H7 (cell line): Measurements from ENCODE around the gene ZNF777. TPM values are rescaled to one million over a fixed set of nuclear protein-coding genes. Genes with fewer than 3 reads are reported as not detected.
A peak's percentile ranks its signal among the peaks of the same experiment; 100 is the strongest.
"Not testable (repeated sequence)": the region's sequence is repeated elsewhere in the genome, so short reads cannot be mapped to it uniquely, and the experiment has no call there.

Source experiments
- DNase-seq: peaks from one replicate; pipeline ENCODE4 v3.0.0; 2012
- H3K27me3 ChIP-seq: 2 replicates; pipeline ENCODE4 v1.6.0; 2011; ENCODE audit warnings: mild to moderate bottlenecking, low read length; ENCODE audit not compliant: control insufficient read depth, insufficient read depth
- H3K36me3 ChIP-seq: replicated peaks from 2 replicates; pipeline ENCODE4 v1.5.1; 2011; ENCODE audit warnings: low read length; ENCODE audit not compliant: control insufficient read depth, insufficient read depth
- H3K4me3 ChIP-seq: 2 replicates; pipeline ENCODE4 v1.5.1; 2011; ENCODE audit warnings: low read depth, mild to moderate bottlenecking, control low read depth, low read length, moderate library complexity; ENCODE audit not compliant: insufficient read depth
- total RNA-seq: library from RNA; depleted of rRNA; stranded (reverse); fragments of >200 nt; shearing (Covaris generic); gene quantifications from 2 replicates; pipeline ENCODE4 v1.2.3, GENCODE V29; 2014; rRNA removed

The ZNF777 gene
- total RNA-seq = 9.0 and 12.1 TPM in 2 replicates

DNA sequence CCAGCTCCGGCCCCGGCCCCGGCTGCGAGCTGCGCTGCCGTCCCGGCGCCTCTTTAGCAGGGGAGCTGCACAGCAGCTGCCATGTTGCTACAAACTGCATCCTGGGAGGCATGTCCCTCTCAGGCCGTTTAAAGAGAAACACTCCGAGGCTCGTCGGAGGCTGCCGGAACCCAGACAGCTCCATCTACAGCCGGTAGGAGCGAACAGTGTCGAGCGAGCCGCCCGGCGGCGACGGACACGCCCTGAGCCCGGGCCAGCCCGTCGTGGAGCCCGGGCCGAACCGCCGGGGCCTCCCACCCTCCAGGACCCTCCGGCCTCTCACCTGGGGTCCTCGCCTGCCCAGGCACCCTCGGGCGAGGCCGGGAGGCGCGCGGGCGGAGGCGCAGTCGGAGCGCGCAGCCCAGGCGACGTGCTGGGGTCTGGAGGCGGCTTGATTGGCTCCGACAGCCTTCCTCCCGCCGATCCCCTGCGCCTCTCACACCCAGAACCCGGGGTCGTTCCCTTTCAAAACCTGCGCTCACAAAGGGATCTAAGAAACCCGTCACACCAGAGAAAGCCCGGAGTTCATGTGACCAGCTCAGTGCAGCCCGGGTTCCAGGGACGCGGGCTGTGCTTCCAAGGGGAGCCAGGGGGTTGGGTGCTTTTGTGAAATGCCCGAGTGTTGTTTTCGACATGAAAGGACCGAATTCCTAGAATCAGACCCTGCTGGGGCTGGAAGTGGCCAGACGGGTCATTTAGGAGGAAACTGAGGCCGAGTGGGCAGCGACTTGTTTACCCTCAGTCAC lies at the start of gene ZNF777:
Gene ZNF777, minus strand, starts transcription at position 570 of the 785 bp plus-strand sequence. CDS start 5,040 bp downstream, outside the sequence.
- Histone ChIP-seq H3K36me3 (no peaks in the 10 kb centered on the region), H3K27me3 (peaks cover 22% of the 10 kb centered on the region), H3K4me3 (peak within 1 kb of the TSS; percentile 65)
- DNase-seq = peak; percentile 90

GRCh38 chr7:149510248-149510647 lies 49.4 kb upstream of the ZNF777 start:
- Histone ChIP-seq H3K36me3 (no peaks in the 10 kb centered on the region), H3K4me3 (no peak overlapping the region), H3K27me3 (no peaks in the 10 kb centered on the region)
- DNase-seq = no peak

GRCh38 chr7:149509774-149510173 lies 48.9 kb upstream of the ZNF777 start:
- no peak for DNase-seq
- Histone ChIP-seq H3K36me3 (no peaks in the 10 kb centered on the region), H3K4me3 (no peak overlapping the region), H3K27me3 (no peaks in the 10 kb centered on the region)

DNA sequence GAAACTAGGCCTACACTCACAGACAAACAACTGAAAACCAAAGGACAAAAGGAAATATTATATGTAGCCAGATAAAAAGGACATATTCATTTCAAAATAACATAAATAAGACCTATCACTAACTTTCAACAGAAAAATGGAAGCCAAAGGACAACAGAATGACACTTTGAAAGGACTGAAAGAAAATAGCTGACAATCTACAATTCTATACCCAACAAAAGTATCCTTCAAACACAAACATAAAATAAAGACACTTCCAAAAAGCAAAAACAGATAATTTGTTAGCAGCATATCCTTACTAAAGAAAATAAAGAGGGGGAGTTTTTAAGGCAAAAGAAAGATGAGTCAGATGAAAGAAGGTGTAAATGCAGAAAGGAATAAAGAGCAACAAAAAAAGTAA lies 44.7 kb upstream of the ZNF777 start:
- Histone ChIP-seq H3K4me3 (no peak overlapping the region), H3K36me3 (no peaks in the 10 kb centered on the region), H3K27me3 (no peaks in the 10 kb centered on the region)
- DNase-seq = no peak

GRCh38 chr7:149501651-149502050 lies 40.8 kb upstream of the ZNF777 start:
- DNase-seq = no peak
- no peaks in the 10 kb centered on the region for H3K36me3 ChIP-seq
- H3K27me3 ChIP-seq = peaks cover 4% of the 10 kb centered on the region; the same call in 1 of the 2 replicates
- H3K4me3 ChIP-seq = no peak overlapping the region

DNA sequence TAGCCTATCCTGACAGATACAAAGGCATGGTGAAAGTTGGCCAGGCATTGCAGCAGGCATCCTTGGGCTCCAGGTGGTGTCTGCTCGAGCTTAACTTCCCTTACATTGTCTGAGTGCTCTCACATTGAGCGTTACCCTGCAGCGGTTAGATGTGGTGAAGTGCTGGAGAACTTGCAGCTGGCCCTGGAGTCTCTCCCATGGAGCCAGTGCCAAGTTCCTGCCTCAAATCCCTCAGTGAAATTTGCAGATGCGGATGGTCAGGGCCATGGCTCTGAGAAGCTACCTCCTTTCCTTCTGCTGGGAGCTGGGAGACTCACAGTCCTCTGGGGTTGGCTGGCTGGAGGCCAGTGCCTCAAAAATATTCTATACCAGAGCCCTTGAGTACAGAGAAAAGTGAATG lies 40.0 kb upstream of the ZNF777 start:
- H3K36me3 ChIP-seq = no peaks in the 10 kb centered on the region
- DNase-seq = no peak
- no peak overlapping the region for H3K4me3 ChIP-seq
- peaks cover 4% of the 10 kb centered on the region; the same call in 1 of the 2 replicates for H3K27me3 ChIP-seq

- no peak overlapping the region for H3K4me3 ChIP-seq
- DNase-seq = no peak
- no peaks in the 10 kb centered on the region for H3K36me3 ChIP-seq
- H3K27me3 ChIP-seq = peaks cover 4% of the 10 kb centered on the region; the same call in 1 of the 2 replicates
Measured at GRCh38 chr7:149500201-149500600, 39.3 kb upstream of the ZNF777 start.

DNA sequence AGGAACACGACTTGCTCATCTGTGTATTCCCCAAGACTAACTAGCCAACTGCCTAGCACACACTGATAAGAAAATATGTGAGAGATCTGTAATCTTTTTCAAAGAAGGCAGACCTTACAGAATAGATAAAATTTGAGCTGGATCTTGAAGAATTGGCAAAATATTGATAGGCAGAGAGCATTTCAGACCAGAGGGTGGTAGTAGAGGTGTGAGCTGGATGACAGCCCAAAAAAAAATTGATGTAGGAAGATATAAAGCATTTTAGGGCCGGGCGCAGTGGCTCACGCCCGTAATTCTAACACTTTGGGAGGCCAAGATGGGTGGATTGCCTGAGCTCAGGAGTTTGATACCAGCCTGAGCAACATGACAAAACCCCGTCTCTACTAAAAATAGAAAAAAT lies 37.9 kb upstream of the ZNF777 start:
- peaks cover 4% of the 10 kb centered on the region; the same call in 1 of the 2 replicates for H3K27me3 ChIP-seq
- H3K36me3 ChIP-seq = peaks cover 1% of the 10 kb centered on the region; the same call in 1 of the 2 replicates
- no peak overlapping the region for H3K4me3 ChIP-seq
- no peak for DNase-seq

GRCh38 chr7:149497467-149498261 lies 36.8 kb upstream of the ZNF777 start, which contains the start of gene ZNF746:
Gene ZNF746 (minus strand): TSS chr7:149497809. CDS start chr7:149497536, 273 bp downstream.
- Histone ChIP-seq H3K4me3 (peak within 1 kb of the TSS; percentile 56), H3K27me3 (peaks cover 4% of the 10 kb centered on the region; the same call in 1 of the 2 replicates), H3K36me3 (peaks cover 7% of the 10 kb centered on the region)
- DNase-seq = peak; percentile 96

DNA sequence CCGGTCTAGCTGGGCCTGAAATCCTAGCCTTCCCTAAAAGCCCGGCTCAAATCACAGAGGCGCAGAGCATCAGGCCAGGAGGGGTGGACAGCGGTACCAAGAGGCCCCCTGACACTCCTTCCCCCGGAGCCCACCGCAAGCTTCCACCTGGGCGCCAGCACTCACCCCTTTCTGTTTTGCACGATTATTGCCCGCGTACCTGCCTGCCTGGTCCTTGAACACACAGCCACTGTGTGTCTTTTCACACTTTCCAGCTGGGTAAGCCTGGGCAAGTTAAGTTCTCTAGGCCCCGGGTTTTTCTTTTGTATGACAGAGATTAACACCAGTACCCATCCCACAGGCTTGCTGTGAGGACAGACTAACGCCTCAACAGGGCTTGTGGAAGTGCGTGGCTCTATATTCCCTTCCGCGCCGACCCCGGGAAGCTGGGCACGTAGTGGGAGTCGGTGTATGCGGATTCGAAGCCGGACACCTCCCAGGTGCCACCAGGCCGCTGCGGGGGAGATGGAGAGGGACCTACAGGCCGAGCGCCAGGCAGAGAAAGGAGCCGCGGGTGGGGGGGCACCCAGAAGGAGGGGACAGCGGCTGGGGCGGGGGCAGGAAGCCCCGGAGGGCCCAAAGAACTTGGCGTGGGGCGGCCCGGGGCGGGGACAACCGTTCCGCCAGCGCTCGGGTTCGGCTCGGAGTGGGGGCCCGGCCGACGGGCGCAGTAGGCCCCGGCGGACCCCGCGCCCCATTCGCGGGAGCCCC lies 36.0 kb upstream of the ZNF777 start:
- peaks cover 4% of the 10 kb centered on the region; the same call in 1 of the 2 replicates for H3K27me3 ChIP-seq
- peak; percentile 73 for DNase-seq
- H3K36me3 ChIP-seq = peaks cover 12% of the 10 kb centered on the region

GRCh38 chr7:149495785-149496641 lies 35.2 kb upstream of the ZNF777 start:
- DNase-seq = no peak
- H3K27me3 ChIP-seq = peaks cover 4% of the 10 kb centered on the region; the same call in 1 of the 2 replicates
- H3K36me3 ChIP-seq = peaks cover 13% of the 10 kb centered on the region
- H3K4me3 ChIP-seq = no peak overlapping the region; the same call in 1 of the 2 replicates

More for the DNA sequence above, 36.0 kb upstream of the ZNF777 start:
- H3K4me3 ChIP-seq = peak overlapping the region; percentile 56

DNA sequence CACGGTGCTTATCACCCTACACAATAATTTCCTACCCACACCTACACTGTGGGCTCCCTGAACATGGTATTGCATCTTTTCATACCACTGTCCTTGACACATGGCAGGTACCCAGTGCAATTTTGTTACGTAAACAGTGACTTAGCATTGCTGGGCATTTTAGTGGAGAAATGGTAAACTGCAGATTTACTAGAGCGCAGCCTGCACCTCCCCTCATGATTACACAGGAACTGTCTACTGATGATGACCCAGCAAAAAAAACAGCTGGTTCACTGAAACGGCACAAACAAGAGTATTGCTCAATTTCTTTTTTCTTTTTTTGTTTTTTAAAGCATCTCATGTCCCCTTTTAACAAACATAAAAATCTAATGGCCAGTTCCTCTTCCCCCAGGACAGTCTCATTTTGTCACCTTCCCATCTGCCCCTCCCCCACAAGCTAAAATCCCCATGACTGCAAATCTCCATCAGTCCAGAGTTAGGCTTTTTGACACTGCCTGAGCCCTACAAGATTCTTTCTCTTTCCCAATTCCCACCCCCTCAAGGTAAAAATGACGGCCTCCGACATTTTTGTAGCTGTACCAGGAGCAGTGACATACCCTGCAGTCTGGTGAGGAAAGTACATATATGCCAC lies 34.0 kb upstream of the ZNF777 start:
- H3K27me3 ChIP-seq = 0 out of 2 replicates have a peak, but pooled peaks cover 3% of the 10 kb centered on the region
- no peak overlapping the region for H3K4me3 ChIP-seq
- DNase-seq = no peak
- peaks cover 14% of the 10 kb centered on the region for H3K36me3 ChIP-seq

GRCh38 chr7:149493975-149494374 lies 33.1 kb upstream of the ZNF777 start:
- not testable (repeated sequence) for H3K4me3 ChIP-seq, DNase-seq, H3K27me3 ChIP-seq
- peaks cover 16% of the 10 kb centered on the region for H3K36me3 ChIP-seq
